GM19025 (cell line): Measurements from ENCODE around the gene MED29.

ENCODE experiments used
- ATAC-seq: cut with Tn5 transposase; IDR thresholded peaks from one replicate; pipeline ENCODE4 v1.9.1; 2021; ENCODE audit warnings: mild to moderate bottlenecking, low read depth, moderate library complexity; ENCODE audit not compliant: unreplicated experiment

The MED29 gene, protein sequence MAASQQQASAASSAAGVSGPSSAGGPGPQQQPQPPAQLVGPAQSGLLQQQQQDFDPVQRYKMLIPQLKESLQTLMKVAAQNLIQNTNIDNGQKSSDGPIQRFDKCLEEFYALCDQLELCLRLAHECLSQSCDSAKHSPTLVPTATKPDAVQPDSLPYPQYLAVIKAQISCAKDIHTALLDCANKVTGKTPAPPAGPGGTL

DNA sequence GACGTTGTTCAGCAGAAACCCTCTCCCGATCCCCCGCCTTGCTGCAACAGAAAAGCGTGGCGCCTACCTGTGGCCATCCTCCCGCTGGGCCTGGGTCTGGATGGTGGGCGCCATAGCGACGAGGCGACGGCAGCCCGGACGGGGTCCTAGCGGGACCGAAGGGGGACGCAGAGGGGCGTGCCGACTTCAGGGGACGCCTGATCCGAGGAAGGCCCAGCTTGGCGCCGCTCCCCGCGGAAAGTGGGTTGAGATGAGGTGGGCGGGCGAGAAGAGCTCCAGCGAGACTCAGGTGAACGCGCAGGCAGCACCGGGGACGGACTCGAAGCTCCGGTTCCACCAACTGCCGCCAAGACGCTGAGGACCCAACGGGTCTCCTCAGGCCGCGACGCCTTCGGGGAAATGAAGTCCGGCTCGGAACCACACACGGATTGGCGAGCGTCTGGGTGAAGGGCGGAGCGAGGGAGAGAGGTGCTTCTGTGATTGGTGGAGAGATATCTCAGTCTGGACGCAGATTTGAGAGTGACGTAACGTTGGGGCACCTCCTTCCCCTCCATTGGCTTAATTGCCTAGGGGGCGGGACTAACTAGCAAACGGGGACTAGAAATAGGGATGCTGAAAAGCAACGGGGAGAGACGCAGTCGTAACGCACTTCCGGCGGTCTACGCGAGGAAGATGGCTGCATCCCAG is at the start of gene MED29, which contains the start of gene PAF1:
Gene MED29 (plus strand): TSS at position 628 of the 687 bp plus-strand sequence. CDS start 45 bp downstream, at position 673.
Gene PAF1 (minus strand): TSS at position 356 of the 687 bp plus-strand sequence. CDS start 242 bp downstream, at position 114.
- ATAC-seq = peak; percentile 93

DNA sequence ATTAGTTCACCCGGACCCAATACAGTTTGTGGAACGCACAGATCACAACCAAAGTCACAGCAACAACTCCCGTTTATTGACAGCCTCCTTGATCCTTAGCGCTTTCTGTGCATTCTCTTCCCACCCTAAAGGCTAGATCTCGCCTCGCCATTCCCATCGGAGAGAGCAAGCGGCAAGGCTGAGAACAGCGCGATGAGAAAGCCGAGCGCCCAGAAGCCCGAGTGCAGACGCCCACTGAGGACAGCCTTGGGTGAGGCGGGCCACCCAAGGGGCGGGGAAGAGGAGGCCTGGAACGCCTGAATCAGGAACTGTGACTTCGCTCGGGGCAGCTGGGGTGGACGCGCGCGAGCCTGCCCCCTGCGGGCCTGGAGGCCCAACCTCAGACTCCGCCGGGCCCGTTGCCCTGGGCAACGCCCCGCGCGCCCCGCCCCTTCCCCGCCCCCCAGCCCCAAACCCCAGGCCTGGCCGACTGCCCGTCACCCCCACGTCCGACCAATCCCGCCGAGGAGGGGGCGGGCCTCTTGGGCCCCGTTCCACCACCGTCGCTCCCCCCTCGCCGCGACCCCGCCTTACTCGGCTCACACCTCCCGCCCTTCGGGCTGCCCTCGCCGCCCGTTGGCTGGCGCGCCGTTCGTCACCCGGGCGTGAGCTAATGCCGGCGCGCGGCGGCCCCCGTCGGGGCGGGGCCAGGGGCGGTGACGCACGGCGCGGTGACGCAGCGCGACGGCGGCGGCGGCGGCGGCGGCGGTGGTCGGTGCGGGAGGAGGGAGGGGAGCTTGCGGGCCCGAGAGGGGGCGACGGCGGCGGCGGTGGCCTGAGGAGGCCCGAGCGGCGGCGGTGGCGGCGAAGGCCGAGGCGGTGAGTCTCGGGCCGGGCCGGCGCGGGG is 49.2 kb upstream of the MED29 start, which contains the start of gene SAMD4B:
Gene SAMD4B (plus strand): TSS at position 703 of the 886 bp plus-strand sequence. CDS start 14,473 bp downstream, outside the sequence.
- peak; percentile 90 for ATAC-seq

DNA sequence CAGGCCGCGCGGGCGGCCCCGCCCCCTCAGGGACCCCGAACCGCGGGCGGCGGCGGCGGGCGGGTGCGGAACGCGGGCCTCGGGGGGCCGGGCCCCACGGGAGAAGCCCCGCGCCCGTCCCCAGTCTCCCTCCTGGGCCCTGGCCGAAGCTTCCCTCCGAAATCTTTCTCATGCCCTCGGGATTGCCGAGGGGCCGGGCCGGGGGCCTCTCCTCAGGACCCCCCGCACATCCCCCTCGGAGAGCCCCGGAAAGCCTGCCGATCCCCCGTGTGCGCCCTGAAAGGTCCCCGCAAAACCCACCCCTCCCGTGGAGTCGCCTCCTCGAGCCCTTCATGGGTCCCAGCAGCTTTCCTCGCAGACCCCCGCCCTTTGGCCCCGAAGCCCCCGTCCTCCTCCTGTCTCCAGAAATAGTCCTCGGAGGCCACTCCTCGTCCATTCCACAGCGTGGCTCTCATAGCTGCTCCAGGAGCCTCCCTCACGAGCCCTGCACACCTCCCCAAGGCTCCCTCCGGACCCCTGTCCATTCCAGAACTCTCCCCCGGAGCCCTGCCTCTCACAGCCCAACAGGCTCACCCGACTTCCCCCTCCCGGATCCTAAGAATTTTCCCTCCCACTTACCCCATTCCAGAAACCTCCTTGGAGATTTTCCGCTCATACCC is 48.4 kb upstream of the MED29 start:
- no peak for ATAC-seq

DNA sequence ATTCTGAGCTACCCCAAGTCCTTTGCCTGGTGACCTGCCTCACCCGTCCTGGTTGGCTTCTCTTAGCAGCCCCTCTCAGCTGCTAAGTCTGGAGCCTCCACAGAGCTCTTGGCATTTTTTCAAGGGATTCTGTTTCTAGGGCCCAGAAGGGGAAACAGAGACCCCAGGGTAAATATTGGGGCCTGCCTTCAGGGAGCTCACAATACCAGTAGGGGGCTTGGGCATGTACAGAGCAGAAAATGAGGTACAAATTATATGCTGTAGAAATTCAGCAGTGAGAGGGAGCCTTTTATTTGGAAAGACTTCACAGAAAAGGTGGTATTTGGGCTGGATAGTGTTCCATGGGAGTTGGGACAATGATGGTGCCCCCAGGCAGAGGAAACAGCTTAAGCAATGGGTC is 45.2 kb upstream of the MED29 start:
- no peak for ATAC-seq

DNA sequence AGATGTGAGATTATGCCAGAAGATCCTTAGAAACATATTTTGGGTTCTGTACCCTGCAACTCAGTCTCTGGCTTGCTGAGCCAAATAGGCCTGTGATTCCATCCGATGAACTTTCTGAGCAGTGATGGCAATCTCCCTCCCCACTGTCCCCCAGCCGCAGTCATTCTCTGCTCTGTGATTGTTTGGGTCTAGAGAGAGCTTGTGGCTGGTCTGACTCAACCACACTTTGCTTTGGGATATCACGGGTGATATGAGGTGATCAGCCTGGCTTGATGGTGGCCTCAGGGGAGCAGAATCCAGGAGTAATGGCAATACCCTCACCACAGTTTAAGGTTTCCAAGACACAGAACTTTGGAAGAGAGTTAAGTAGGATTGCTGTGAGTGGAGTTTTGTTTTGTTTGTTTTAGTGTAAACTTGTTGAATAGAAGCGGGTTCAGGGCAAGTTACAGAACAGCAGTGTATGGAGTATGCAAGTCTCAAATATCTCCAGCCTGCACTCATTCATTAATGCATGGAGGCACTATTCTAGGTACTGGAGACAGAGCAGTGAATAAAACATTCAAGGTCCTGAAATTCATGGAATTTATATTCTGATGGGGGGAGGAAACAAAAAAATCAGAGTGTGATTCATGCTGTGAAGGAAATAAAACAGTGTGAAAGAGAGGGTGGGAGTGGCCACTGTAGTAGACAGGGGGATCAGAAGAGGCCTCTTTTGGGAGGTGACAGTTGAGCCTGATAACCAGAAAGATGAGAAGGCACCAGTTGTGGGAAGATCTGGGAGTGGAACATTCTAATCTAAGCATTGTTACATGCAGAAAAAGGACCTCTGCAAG is 43.6 kb upstream of the MED29 start:
- no peak for ATAC-seq

DNA sequence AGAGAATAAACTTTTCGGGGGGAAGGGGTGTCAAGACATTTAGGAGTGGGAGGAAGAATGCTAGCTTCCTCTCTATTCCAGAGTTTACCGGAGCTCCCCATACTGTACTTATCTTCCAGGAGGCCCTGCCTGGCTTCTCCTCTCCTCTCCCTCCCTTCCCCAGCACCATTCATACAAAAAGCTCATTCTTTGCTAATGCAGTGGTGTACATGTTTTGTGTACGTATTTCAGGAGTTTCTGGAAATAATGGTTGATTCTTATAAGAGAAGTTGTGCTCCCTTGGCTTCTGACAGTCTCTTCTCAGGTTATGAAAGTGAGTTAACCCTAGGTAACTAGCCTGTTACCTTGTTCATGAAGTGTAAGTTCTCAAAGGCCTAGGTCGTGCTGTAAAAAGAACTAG is 41.9 kb upstream of the MED29 start:
- ATAC-seq = no peak

DNA sequence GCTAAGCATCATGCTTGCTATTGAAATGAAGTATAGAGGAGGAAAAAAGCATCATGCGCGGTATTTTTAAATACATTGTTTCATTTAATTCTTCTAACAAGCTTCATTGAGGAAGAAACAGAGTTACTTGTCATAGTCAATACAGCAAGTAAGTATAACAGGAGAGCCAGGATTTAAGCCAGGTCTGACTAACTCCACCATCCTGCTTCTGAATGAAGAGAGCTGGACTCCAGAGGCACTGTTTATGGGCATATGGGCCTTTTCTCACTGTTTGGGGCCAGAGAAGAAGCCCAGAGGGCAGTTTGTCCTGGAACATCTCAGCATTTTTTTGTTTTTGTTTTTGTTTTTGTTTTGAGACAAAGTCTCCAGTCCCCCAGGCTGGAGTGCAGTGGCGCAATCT is 41.0 kb upstream of the MED29 start:
- no peak for ATAC-seq

DNA sequence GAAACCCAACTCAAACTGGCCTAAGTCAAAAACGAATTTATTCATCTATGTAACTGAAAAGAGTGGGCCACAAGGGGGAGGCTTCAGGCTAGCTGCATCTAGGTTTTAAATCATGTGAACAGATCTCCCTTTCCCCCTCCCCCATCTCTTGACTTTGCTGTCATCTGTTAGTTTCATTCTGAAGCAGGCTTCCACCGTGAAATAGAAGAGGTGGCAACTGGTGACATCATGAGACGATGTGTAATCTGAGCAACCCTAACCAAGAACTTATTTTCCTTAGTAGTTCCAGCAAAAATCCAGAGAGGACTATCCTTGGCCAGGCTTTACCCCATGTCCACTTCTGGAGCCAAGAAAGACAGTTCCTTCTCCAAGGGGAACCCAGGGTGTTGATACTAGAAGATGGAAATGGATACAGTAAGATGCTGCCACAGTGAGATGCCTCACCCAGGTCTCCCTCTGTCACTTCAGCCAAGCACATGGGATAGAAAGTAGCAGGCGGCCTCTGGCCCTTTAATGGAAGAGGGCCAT is 39.6 kb upstream of the MED29 start:
- ATAC-seq = peak; percentile 69

DNA sequence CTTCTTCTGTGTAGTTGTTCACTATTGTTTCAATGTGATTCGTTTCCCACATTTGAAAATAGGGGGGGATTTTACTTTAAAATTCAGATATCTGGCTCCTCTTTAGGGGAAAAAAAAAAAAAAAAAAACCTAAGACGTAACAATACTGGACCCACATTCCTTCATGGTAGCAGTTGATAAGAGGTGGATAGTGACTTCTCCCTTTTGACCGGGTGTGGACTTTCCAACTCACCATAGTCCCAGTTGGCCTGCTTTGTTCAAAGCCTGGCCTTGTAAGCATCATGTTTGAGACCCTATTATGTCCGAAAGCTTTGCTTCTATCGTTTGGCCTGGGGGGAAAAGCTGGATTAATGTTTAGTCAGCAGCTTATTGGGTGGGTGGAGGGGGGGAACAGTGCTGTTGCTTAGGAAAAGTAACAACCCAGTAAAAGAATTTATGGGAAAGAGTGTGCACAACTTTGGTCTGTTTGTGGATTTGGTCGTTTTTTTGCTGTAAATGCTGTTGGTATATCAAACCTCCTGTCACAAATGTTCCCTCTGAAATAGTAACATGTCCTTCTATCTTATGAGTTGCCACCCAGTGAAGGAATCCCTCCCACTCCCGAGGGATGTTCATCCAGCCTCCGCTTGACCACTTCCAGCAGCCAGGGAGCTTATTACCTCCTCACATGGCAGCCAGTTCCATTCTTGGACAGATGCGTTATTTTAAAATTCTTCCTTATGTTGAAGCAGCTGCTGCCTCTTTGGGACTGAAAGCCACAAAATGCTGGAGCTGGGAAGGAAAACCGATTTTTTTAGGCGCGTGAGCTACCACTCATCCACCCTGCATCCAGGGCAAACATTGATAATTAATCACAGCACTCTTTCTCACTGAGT is 38.6 kb upstream of the MED29 start:
- ATAC-seq = no peak

DNA sequence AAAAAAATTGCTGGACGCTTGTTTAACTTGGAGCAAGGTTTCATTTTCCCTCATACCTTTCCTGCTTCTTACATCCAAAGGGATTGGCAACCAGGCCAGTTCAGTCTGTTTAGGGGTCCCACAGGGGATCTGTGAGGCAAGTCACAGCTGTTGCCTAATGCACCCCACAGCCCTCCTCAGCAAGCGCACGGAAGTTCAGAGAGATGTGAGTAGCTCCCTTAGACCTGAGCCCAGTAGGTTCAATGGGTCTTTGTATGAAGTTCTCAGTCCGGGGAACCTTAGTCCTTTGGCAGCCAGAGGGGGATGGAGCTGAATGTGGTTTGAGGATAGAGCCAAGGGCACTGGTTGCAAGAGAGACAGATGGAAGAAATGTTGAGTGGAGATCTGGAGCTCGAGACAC is 35.9 kb upstream of the MED29 start:
- no peak for ATAC-seq

DNA sequence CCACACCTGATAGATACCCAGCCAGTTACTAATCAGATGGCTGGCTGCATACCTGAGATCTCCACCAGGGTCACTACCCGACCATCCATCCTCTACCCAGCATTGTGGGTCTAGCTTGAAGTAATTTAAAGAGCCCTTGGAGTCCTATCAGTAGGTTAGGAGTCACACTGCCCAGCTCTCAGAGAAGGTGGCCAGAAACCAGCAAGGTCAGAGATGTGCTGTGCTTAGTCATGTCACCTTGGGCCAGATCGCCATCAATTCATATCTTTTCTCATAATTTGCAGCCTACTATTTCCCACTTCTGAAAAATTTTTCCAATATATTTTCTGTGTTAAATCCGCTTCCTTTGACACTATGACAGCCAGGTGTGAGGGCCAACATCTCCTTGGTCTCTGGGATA is 35.1 kb upstream of the MED29 start:
- ATAC-seq = no peak

DNA sequence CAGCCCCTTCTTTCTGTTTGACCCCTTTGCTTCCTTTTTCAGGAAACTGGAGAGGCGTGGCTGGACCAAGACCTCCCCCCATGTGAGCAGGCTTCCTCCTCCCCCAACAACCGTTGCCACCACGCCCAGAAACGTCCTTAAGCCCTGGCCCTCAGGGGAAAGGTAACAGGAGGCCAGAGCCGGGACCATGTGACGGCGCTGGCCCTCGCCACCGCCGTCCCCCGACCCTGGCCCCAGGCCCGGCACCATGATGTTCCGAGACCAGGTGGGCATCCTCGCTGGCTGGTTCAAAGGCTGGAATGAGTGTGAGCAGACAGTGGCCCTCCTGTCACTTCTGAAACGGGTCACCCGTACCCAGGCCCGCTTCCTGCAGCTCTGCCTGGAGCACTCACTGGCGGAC is 34.5 kb upstream of the MED29 start:
- no peak for ATAC-seq

DNA sequence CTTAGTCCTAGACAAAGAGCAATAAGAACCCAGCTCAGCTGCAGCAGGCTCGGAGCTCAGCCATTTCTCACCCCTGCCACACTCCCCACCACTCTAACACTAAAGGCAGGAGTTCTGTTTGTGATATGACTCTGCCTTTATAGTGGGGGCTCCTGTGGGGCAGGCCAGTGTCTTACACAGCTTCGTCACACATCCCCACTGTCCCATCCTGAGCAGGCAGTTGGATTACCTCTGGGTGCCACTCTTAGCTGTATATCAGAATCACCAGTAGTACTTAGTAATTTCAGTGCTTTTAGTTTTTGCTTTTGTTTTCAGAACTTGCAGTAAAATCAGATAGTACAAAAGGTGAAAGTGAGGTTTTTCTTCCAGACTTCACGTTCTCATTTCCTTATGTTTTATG is 32.2 kb upstream of the MED29 start:
- no peak for ATAC-seq

DNA sequence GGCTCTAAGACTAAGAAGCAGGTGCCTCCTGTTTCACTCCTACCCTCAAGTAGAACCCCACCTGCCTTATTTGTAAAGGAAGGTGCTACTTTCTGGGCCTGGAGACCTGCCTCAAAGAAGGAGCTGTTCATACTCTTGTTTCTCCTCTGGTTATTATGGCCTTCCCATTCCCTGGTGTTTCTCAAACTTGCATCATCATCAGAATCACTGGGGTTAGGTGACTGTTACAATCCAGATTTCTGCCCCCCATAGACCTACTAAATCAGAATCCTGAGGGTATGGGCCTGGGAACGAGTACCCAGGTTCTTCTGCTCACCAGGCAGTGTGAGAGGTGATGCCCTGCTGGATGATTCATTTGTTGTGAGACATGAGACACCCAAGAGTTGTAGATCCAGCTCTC is 30.6 kb upstream of the MED29 start:
- ATAC-seq = no peak

DNA sequence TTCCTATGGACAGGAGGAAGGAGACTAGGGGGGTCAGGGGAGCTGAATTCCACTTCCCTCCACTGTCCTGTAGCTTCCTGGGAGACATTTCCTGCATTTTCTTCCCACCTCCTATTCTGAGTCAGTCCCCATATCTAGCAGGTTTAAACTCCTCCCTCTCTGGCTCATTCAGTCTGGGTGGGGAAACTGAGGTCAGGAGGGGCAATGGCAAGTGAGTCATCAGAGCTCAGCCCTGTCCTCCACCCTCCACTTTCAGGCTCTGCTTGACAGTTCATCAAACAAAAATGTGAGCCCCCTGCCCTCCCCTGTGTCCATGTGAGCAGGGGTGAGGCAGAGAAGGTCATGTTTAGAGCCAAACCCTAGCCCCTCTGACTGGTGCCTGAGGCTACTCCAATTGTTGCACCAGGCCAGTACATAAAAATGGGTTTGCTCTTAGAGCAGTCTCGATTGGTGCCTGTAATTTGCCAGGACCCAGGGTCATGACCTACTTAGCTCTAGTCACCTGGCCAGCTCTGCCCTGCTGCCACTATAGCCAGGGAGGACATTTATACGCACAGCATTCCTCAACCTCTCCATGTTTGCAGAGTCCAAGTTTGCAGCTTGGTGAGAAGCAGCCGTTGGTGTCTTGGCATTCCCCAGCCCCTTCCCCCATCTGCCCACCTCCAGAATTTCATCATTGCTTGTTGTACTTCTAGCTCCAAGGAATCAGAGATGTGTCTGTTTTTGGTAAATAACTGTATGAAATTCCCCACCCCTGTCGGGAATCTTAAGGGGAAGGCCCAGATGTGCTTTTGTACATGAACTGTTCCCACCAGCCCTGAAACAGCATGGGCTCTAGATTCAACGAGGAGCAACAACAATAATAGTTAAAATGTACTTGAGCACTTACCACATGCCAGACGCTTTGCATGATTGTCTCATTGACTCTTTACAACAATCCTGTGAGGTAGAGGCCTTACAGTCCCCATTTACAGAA is 28.2 kb upstream of the MED29 start:
- no peak for ATAC-seq

DNA sequence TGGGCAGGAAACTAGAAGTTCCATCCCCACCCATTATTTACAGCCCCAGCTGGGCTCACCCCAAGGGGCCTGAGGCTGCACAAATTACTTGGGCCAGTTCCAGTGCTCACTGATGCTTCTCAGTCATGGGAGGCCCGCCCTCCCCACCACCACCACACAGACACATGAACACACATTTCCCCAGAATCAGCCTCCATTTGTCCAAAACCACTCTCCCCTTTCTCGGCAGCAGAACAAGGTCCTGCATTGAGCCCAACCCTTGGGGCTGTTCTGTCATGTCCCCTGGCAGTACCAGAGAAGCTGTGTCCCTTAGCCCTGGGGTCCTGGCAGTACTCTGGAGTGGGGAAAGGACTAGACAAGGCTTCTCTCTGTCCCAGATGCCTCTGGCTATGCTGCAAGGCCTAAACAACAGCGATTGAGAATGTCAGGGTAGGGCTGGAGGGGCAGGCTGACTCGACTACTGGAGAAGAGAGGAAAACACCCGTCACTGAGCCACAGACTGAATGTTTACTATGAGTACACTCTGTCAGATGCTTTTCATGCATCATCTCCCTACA is 27.2 kb upstream of the MED29 start:
- ATAC-seq = no peak

DNA sequence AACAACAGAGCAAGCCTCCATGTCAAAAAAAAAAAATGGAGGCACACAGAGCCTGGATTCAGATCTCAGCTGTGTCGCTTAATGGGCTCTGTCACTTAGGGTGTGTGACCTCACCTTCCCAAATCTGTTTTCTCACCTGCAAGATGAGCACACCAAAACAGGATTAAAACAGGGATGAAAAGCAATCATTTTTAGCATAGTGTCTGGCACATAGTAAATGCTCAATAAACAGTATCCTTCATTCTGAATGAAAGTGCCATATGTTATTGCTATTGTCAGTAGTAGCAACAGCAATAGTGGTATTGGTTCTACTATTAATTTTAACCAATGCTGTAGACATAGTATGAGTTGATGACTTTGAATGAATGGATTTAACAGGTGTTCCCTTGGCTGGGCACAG is 25.6 kb upstream of the MED29 start:
- no peak for ATAC-seq
